GM19043 (cell line): ENCODE measurements around the gene MTUS2.

ENCODE experiments used
- ATAC-seq: cut with Tn5 transposase; IDR thresholded peaks from one replicate; pipeline ENCODE4 v1.9.1; 2021; ENCODE audit warnings: low read depth; ENCODE audit not compliant: unreplicated experiment

Gene MTUS2

DNA sequence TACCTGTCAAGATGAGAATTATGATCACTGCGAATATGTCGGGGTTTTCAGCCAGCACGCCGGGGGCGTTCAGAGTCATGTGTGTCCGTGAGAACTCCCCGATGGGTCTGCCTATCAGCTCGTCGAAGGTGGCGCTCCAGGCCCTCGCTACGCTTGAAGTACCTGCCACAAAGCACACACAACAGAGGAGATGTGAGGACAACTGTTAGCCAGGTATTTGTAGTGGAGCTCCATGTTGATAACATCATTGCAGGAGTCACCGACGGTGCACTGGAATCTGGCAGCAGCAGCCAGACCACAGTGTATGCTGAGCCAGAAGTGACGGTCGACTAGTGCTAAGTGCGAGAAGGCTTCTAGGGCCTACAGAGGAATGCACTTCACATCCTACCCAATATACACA lies 712.7 kb downstream of the MTUS2 start:
- no peak for ATAC-seq

DNA sequence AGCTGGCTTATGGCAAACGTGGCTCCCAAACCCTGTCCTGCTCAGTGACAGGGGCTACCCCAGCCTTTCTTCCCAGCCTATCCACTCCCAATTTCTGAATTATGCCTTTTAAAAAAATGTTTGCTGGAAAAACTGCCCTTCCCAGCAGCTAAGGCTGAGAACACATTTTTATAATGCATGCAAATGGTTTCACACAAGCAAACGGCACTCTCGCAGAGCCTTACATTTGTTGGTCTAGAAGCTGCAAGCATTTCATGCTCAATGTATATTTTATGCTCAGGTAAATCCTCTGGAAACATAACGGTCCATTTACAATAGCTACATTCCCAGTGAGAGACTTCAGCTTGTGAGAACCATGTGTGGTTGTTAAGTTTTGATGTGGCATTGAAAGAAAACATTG lies 713.9 kb downstream of the MTUS2 start:
- ATAC-seq: no peak

DNA sequence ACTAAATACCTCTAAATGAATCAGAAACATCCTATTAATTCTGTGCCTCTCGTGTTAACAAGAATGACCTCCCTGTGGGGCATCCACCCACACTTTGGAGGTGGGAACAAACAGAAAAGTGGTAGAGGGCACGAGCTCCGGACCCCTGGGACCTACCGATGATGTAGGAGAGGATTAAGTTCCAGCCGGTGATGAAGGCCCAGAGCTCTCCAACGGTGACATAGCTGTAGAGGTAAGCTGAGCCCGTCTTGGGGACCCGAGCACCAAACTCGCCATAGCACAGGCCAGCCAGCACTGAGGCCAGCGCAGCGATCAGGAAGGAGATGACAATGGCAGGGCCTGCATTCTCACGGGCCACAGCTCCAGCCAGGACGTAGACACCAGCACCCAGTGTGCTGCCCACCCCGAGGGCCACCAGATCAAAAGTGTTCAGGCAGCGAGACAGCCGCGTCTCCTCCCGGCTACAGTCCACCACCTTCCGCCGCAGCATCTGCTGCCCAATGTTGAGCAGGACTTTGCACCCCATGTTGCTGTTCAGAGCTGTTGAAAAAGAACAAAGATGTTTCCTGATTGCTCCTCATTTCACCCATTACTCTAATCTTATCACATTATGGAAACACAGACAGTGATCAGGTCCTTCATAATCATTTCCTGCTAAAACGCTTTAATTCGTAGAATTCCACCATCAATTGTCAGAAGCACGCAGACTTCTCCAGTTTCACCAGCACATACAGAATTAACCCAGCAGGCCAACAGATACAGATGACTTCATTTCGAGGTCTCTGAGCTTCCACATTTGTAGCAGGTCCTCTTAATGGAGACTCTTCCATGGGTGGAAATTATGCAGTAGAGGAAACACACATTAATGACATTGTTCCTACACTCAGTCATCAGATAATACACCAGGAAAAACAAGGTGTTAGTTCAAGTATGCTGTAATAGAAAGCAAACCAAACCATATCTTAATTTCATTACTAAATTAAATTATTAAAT lies 715.8 kb downstream of the MTUS2 start:
- ATAC-seq: no peak

DNA sequence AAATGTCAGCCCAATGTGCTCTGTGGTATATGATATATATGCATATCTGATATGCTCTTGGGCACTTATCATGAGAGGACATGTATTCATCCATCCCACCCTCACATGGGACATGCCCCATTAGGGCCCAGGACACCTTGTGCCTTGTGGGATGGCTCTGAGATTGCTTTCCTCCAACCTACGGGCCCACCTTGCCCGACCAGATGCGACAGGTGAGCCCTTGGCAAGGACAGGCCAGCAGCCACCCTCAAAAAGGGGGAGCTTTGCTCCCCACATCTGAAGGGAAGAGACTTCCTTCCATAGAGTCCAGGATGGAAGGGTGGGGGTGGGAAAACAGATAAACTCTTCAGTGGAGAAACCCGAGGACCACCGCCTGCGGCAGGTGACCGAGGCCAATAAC lies 716.7 kb downstream of the MTUS2 start:
- ATAC-seq: no peak

DNA sequence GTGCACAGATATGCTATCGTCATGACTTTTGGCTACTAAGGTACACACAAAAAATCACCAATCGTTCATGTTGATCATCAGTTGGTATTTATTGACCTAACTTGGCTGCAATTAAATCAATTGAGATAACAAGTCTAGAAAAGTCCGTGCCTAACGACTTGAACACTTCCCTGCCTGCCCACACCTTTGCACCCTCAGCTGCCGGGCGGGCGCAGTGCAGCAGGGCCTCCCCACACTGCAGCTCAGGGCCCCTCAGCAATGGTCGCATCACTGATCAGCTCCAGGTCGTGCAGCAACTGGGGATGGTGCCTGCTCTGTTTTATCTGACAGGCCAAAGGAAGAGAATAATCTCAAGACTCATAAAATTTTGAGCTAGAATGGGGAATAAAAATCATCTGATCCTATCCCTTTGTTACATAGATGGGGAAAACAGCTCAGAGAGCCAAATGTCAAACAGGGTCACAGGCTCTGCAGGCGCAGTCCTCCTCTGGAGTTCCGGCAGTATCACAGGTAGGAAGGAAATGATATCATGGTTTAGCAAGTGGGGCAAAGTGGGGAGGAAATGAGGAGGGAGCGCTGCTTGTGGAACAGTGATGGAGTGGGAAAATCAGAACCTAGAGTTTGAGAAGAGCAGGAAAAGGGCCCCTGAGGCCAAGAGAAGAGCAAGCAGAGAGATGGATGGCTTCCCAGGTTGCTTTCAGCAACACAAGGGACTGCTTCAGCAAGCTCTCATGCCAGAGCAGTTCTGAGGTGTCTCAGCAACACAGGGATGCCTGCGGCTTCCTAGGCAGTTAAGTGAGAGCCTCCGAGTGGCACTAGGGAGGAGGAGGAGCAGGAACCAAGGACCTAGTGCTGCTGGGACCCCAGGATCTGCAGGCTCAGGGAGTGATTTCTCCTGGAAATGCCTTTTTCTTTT lies 717.9 kb downstream of the MTUS2 start:
- no peak for ATAC-seq

DNA sequence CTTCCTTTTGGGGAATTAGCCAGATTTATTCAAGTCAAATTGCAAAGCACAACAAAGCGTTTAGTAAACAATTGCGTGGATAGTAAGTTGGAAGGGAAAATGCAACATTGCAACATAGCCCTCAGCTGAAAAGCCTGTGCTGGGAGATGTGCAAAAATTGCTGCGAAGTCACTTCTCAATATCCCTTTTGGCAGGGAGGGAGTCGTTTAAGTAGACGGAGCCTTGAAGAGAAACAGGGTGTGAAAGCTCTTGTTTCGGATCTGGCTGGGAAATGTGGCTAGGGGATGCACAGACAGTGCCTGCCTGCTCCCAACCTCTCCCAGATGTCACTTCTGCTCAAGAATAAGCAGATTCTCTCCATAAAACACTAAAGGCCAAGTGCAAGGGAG lies 718.5 kb downstream of the MTUS2 start:
- ATAC-seq: no peak

DNA sequence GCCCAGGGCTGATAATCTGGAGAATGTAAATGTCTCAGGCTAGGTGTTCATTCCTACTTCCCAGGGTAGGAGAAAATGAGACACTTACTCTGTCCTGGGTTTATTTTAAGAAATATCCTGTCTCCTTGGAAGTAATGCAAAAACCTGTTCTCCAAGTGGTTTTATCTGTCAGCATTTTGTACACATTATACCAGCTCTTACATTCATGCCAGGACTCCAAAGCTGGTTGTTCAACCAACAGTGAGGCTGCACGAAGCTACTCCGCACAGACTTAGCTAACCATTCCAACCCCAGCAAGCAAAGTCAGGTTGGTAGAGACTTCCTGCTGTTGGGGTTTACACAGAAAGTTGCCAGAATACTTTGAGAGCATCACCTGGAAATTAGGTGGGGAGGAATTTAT lies 719.7 kb downstream of the MTUS2 start:
- no peak for ATAC-seq

DNA sequence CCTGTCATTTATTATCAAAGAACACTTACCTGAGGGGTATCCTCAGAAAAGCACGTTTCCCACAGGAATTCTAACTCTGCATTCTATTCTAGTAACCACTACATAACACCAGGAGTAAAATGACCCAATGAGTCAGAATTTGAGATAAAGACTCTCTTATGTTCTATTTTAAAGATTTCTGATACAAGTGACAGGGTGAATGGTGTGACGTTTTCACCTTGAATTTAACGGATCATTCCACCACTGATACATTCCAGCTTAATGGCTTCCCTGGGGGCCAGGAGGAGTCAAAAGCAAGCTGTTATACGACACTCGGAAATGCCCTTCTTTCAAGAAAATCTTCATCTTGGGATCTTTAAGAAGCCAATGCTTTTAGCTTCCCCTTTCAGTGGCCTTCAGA lies 720.2 kb downstream of the MTUS2 start:
- no peak for ATAC-seq

DNA sequence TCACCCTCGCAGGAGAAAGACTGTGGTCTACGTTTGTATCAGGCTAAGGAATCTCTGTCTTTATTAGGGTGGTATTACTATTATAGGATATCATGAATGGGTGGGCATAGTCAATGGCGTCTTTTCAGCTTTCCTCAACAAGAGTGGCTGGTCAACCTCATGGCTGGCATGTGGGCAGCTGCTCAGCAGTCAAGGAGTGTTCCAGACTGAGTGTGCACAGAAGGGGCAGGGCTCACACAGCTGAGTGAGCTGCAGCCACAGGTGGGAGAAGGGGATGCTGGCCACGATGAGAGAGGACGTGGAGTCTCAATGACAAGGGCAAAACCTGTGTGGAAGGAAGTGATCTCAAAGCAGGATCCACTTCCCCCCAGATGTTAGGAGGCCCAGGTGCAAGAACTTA lies 720.7 kb downstream of the MTUS2 start:
- ATAC-seq: no peak

DNA sequence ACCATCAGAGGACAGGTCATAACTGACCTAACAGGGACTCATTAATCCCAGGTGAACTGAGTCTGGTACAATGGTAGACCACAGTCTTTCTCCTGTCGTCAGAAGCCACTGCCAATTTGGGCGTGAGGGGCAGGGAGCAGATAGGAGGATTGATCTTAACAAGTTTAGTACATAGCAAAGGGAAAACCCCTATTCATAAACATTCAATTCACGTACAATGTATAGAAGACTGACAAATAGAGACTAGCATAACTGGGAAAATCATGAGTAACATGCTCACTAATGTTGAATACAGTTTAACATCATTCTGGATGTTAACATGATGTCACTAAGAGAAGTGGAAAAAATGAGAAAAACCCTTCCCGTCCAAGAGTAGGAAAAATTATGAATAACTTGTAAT lies 721.3 kb downstream of the MTUS2 start:
- no peak for ATAC-seq

DNA sequence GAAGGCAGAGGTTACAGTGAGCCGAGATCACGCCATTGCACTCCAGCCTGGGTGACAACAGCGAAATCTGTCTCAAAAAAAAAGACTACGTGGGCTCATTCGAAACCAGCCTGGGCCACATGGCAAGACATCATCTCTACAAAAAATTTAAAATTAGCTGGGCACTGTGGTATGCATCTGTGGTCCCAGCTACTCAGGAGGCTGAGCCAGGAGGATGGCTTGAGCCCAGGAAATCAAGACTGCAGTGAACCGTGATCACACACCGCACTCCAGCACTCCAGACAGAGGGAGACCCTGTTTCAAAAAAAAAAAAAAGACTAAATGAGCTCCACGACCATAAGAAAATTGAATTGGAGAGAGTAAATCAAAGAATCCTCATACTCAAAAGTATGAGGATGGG lies 722.2 kb downstream of the MTUS2 start:
- ATAC-seq: no peak

DNA sequence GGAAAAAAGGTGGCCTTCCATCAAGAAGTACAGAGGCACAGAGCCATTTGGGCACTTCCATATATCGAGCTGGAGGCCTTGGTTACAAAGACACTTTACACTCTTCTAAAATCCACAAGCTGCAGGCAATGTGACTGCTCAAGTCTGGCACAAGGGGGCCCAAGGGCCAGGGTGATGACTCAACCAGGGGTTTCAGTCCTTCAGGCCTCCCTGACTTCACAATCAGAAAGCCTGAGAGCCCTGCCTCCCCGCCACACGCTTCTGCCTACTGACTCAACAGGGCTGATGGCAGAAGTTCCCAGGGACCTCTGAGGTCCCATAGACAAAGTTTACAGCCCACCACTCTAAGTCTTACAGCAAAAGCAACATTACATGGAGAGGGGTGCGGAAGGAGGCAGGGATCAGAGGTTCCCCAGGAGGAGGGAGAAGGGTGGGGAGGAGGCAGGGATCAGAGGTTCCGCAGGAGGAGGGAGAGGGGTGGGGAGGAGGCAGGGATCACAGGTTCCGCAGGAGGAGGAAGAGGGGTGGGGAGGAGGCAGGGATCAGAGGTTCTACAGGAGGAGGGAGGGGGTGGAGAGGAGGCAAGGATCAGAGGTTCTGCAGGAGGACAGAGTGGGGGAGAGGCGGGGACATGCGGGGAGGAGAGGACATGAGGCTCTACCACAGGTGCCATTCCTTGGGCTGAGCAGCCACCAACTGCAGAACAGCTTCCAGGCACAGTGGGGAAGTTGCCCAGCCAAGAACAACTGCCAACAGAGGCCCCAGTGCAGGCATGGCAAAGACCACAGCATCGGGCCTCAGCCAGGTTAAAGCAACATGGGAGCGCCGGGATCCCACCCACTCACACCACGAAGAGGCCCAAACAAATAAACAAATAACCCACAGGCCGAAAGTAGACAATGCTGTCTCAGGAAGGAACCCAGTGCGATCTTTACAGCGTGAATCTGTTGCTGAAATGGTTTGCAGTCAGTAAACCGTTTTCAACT lies 723.4 kb downstream of the MTUS2 start:
- ATAC-seq: peak; percentile 99

DNA sequence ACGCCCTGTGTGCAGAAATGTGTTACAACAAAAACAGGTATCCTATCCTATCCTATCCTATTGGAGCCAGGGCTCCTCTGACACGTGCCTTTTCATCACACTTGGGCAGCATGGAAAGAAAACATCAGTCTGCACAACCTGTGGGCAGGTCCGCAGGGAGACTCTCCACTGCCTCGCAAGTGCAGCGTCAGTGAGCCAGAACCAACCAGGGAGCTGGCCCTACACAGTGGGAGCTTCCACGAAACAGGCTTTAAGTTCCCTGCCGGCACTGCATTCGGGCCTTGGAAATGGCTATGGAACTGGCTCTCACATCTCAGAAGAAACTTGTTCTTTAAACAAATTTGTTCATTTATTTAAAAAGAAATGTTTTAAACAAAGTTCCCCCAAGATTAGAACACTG lies 725.8 kb downstream of the MTUS2 start:
- ATAC-seq: no peak

DNA sequence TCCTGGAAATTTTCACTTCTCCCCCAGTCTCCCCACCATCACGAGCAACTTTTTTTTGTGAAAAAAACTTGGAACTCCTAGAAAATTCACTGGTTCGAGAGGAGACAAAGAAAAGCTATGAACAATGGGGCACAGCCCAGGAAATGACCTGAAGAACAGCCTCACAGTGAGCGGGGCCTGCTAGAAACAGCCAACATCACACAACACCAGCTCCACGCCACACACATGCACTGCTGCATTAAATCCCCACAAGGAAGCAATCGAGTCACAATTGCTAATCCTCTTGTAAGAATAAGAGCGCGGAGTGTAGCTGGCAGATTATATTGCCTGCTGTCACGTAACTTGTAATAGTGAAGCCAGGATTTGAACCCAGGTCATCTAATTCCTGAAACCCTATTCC lies 726.5 kb downstream of the MTUS2 start:
- ATAC-seq: no peak

DNA sequence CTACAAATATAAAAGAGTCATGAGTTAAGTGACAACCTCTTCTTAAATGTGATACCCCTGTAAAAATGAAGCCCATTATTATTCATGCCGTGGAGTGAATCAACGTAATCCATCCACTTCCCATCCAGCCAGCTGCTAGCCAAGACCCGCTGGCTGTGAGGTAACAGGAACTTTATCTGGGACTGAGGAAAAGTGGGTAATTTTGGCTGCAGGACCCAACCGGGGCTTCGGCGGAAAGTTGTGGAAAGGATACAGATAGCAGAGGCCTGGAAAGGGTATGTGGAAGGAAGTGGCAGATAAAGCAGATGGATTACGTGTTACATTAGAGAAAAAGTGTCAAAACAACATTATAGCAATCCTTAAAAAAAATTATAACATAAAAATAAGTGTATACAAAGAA lies 727.0 kb downstream of the MTUS2 start:
- ATAC-seq: no peak

DNA sequence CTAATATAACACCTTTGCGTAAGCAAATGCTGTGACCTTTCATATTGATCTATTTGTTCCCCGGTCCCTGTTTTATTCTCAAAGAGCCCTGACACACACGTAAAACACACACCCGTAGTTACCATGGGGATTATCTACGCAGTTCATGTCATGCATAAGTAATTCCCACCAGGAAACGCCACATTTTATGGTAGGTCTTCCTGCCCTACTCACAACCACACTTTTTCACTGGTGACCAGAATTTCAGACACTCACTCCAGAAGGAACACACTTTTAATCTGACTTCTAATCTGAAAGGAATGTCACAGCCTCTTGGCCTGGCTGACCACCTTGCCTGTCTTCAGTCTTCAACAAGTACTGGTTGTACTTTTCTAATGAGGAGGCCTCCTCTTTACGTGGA lies 728.6 kb downstream of the MTUS2 start:
- ATAC-seq: no peak

DNA sequence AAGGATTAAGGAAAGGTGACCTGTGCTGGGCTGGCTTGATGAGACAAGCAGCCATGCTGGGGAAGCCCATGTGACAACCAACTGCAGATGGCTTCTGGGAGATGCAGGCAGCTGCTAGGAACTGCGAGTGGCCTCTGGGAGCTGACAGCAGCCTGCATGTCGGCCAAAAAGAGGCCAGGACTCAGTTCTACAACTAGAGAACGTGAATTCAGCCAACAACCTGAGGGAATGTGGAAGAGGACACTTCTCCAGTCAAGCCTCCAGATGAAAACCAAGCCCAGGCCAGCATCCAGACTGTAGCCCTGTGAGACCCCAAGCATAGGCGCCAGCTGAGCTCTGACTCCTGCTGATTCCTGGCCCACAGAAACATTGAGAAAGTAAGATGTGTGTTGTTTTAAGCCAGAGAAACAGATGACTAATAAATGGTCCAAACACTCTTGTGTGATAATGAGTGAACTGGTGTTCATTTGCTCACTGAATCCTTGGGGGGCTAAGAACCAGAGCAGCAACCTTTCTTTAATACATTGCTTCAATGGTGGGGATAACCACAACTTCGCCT lies 730.4 kb downstream of the MTUS2 start:
- ATAC-seq: no peak

DNA sequence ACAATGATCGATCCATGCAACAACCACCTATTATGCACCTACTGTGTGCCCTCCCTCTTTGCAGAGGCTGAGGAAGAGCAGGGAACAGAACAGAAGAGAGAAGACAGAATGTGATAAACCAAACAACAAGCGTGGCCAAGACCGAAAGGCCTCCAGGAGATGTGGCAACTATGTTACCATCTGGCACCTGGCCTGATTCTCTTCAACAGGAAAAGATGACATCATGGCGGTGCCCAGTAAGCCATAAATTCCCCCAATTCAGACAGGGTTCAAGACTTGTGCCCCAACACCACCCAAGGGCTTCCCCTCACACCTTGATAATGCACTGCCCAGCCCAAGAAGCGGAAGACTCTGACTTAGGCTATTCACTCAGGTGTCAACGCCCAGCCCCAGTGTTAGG lies 731.1 kb downstream of the MTUS2 start:
- ATAC-seq: no peak
